ENCODE data around the gene AK8.

AK8 gene

GRCh38 chr9:132866898-132867297 lies 11.2 kb downstream of the AK8 start:
- Histone ChIP-seq H3K9me2 (replicated peaks; ENCODE audit: low read depth, low read length) (no peaks in the 10 kb centered on the region), H3K79me2 (ENCODE audit: insufficient read depth, low read length) (no peaks in the 10 kb centered on the region), H2AFZ (ENCODE audit: low read length) (no peak overlapping the region), H3K36me3 (ENCODE audit: insufficient read depth, low read length) (no peaks in the 10 kb centered on the region), H3K9ac (ENCODE audit: low read depth, low read length, poor library complexity, severe bottlenecking) (no peak overlapping the region), H3K4me3 (ENCODE audit: low read length, poor library complexity, severe bottlenecking) (no peak overlapping the region), H3F3A (ENCODE audit: low read depth) (no peaks in the 10 kb centered on the region), H3K4me2 (ENCODE audit: low read depth, low read length, poor library complexity, severe bottlenecking) (no peak overlapping the region), H3K4me1 (ENCODE audit: insufficient read depth, low read length, poor library complexity, severe bottlenecking) (peaks cover 32% of the 10 kb centered on the region), H4K20me1 (ENCODE audit: insufficient read depth, low read length, poor library complexity, severe bottlenecking) (no peaks in the 10 kb centered on the region), H3K9me3 (ENCODE audit: insufficient read depth, low read depth, low read length) (no peaks in the 10 kb centered on the region), H3K27me3 (ENCODE audit: insufficient read depth, low read length, poor library complexity, severe bottlenecking) (no peaks in the 10 kb centered on the region)
- TF ChIP-seq CTCF (conservative IDR thresholded peaks at IDR 0.05; ENCODE audit: low read length) (no peak), EZH2phosphoT487 (IDR thresholded peaks at IDR 0.05; ENCODE audit: borderline replicate concordance) (no peak)

DNA sequence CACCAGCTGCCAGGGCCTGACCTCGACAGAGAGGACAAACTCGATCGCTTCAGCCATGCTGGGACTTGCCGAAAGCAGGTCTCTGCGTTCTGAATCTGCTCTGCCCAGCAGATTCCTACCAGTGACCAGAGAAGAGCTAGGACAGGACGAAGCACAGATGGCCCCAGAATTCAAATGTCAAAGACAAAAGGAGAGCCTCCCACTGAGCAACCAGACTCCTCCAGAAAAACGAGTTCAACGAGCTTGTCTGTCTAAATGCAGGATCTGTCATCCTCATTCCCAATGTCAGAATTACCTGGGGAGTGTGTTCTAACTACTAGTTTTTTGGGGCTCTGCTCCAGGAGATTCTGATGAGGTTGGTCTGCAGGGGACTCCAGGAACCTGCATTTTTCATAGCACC lies 13.4 kb downstream of the AK8 start:
- no peak overlapping the region for H3K4me2 ChIP-seq (ENCODE audit: low read depth, low read length, poor library complexity, severe bottlenecking)
- no peaks in the 10 kb centered on the region for H3K27me3 ChIP-seq (ENCODE audit: insufficient read depth, low read length, poor library complexity, severe bottlenecking)

DNA sequence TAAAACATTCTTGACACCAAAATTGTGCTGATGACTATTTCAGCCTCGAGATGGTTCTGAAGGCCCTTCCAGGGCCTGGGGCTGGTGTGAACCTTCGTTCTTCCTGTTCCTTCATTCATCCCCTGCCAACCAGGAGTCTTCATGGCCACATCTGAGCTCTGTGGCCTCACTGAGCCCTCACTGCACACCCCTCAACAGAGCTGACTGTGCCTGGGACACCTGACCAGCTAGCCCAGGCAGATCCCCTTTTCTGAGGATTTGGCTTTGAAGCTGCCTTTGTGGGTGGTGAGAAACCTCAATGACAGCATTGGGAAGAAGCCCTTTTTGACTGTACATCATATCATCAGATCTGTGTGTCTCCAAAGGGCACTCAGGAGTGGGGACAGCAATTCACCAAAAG lies 13.8 kb downstream of the AK8 start:
- no peak overlapping the region for H3K4me2 ChIP-seq (ENCODE audit: low read depth, low read length, poor library complexity, severe bottlenecking)
- no peaks in the 10 kb centered on the region for H3K36me3 ChIP-seq (ENCODE audit: insufficient read depth, low read length)
- H4K20me1 ChIP-seq (ENCODE audit: insufficient read depth, low read length, poor library complexity, severe bottlenecking) = no peaks in the 10 kb centered on the region
- H3K79me2 ChIP-seq (ENCODE audit: insufficient read depth, low read length) = no peaks in the 10 kb centered on the region
- H3K4me1 ChIP-seq (ENCODE audit: insufficient read depth, low read length, poor library complexity, severe bottlenecking) = peaks cover 38% of the 10 kb centered on the region
- peak overlapping the region; percentile 7 for H3K9ac ChIP-seq (ENCODE audit: low read depth, low read length, poor library complexity, severe bottlenecking)
- no peaks in the 10 kb centered on the region for H3F3A ChIP-seq (ENCODE audit: low read depth)
- no peaks in the 10 kb centered on the region for H3K27me3 ChIP-seq (ENCODE audit: insufficient read depth, low read length, poor library complexity, severe bottlenecking)
- H3K9me2 ChIP-seq (replicated peaks; ENCODE audit: low read depth, low read length) = no peaks in the 10 kb centered on the region
- no peak overlapping the region for H2AFZ ChIP-seq (ENCODE audit: low read length)
- TF ChIP-seq EZH2phosphoT487 (IDR thresholded peaks at IDR 0.05; ENCODE audit: borderline replicate concordance) = no peak
- no peaks in the 10 kb centered on the region for H3K9me3 ChIP-seq (ENCODE audit: insufficient read depth, low read depth, low read length)
- no peak overlapping the region for H3K4me3 ChIP-seq (ENCODE audit: low read length, poor library complexity, severe bottlenecking)

More for the DNA sequence above, 13.4 kb downstream of the AK8 start:
- Histone ChIP-seq H4K20me1 (ENCODE audit: insufficient read depth, low read length, poor library complexity, severe bottlenecking) (no peaks in the 10 kb centered on the region), H2AFZ (ENCODE audit: low read length) (no peak overlapping the region), H3K9ac (ENCODE audit: low read depth, low read length, poor library complexity, severe bottlenecking) (peak overlapping the region; percentile 7), H3K36me3 (ENCODE audit: insufficient read depth, low read length) (no peaks in the 10 kb centered on the region), H3F3A (ENCODE audit: low read depth) (no peaks in the 10 kb centered on the region), H3K4me1 (ENCODE audit: insufficient read depth, low read length, poor library complexity, severe bottlenecking) (peaks cover 38% of the 10 kb centered on the region), H3K4me3 (ENCODE audit: low read length, poor library complexity, severe bottlenecking) (no peak overlapping the region), H3K79me2 (ENCODE audit: insufficient read depth, low read length) (no peaks in the 10 kb centered on the region), H3K9me3 (ENCODE audit: insufficient read depth, low read depth, low read length) (no peaks in the 10 kb centered on the region), H3K9me2 (replicated peaks; ENCODE audit: low read depth, low read length) (no peaks in the 10 kb centered on the region)
- TF ChIP-seq EZH2phosphoT487 (IDR thresholded peaks at IDR 0.05; ENCODE audit: borderline replicate concordance) = no peak
- no peak for TF ChIP-seq CTCF (conservative IDR thresholded peaks at IDR 0.05; ENCODE audit: low read length)

DNA sequence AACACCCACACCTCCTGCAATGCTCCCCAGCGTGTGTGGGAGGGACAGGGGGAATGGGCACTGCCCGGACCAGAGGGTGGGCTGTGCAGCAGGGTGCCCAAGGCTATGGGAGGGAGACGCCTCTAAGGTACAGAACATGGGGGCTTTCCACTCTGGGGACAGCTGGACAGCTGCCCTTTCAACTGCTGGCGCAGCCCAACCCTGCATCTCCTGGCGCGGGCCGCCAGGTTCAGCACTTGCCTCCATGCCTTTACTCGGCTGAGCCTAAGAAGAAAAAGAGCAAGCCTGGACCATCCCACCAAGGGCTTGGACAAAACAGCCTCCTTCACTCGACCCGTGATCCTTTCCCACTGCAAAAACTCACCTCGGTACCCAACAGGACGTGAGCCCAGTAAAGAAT lies 15.0 kb downstream of the AK8 start:
- H3F3A ChIP-seq (ENCODE audit: low read depth) = no peaks in the 10 kb centered on the region
- H3K4me2 ChIP-seq (ENCODE audit: low read depth, low read length, poor library complexity, severe bottlenecking) = peak overlapping the region; percentile 14

More for the DNA sequence above, 15.0 kb downstream of the AK8 start:
- Histone ChIP-seq H2AFZ (ENCODE audit: low read length) (no peak overlapping the region), H4K20me1 (ENCODE audit: insufficient read depth, low read length, poor library complexity, severe bottlenecking) (no peaks in the 10 kb centered on the region), H3K27me3 (ENCODE audit: insufficient read depth, low read length, poor library complexity, severe bottlenecking) (no peaks in the 10 kb centered on the region), H3K4me3 (ENCODE audit: low read length, poor library complexity, severe bottlenecking) (no peak overlapping the region), H3K9me2 (replicated peaks; ENCODE audit: low read depth, low read length) (no peaks in the 10 kb centered on the region), H3K79me2 (ENCODE audit: insufficient read depth, low read length) (no peaks in the 10 kb centered on the region), H3K9me3 (ENCODE audit: insufficient read depth, low read depth, low read length) (no peaks in the 10 kb centered on the region), H3K36me3 (ENCODE audit: insufficient read depth, low read length) (no peaks in the 10 kb centered on the region), H3K4me1 (ENCODE audit: insufficient read depth, low read length, poor library complexity, severe bottlenecking) (peaks cover 38% of the 10 kb centered on the region), H3K9ac (ENCODE audit: low read depth, low read length, poor library complexity, severe bottlenecking) (peak overlapping the region; percentile 29)
- TF ChIP-seq EZH2phosphoT487 (IDR thresholded peaks at IDR 0.05; ENCODE audit: borderline replicate concordance) = no peak
- no peak for TF ChIP-seq CTCF (conservative IDR thresholded peaks at IDR 0.05; ENCODE audit: low read length)

Measured in Loucy (cell line).